ENCODE measurements around the gene UFC1. TPM values are rescaled to one million over a fixed set of nuclear protein-coding genes. Genes with fewer than 3 reads are reported as not detected.

The UFC1 gene
- total and polyA plus RNA-seq, 2 donors (not counting 3 experiments of a cell fraction or from before 2014, with no cell fraction given) = 102 to 149 TPM

DNA sequence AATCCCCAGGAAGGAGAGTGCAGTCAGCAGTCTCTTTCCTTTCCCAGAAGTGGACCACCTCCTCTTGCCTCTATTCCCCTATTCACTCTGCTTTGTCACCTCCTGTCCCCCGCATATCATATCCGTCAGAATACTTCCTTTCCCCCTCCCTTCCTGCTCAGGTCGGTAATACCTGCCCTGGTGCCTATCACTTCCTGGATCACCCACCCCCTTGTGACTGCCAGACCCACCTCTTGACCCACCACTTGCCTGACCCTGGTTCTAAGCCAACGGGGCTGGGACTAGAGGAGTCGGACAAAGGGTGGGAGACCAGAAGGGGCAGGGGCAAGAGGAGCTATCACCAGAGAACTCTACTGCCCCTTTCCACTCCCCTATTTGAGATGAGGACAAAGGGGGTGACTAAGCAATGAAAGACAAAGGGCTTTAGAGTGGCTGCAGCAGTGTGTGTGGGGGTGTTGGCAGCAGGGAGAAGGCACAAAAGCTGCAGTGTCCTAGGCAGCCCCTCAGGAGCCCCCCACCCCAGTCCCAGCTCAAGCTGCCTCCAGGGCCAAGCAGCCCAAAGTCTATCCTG is 46.7 kb downstream of the UFC1 start:
- no TSS peak for BruUV-seq (replicated peaks)
- Histone ChIP-seq H3K36me3 (ENCODE audit: control insufficient read depth in 2 of 2, extremely low read depth in 1 of 2, insufficient read depth in 2 of 2, low read length in 2 of 2) (no peaks in the 10 kb centered on the region), H3K9me3 (replicated peaks; ENCODE audit: control insufficient read depth, insufficient read depth, low read length) (no peaks in the 10 kb centered on the region), H3K4me3 (replicated peaks in 1 of 3; ENCODE audit: insufficient read depth in 1 of 3, low read depth in 1 of 3, low read length in 3 of 3) (no peak overlapping the region), H3K4me1 (ENCODE audit: control insufficient read depth, extremely low read depth, insufficient read depth, low read length) (peaks cover 60% of the 10 kb centered on the region), H3K27ac (ENCODE audit: insufficient read depth, low read depth, low read length) (peak overlapping the region; percentile 98), H4K20me1 (replicated peaks; ENCODE audit: control insufficient read depth, extremely low read depth, insufficient read depth, low read length) (no peaks in the 10 kb centered on the region), H3K9me1 (replicated peaks; ENCODE audit: control insufficient read depth, extremely low read depth, insufficient read depth, low read length) (no peaks in the 10 kb centered on the region), H3K27me3 (ENCODE audit: control insufficient read depth in 2 of 2, insufficient read depth in 2 of 2, low read length in 2 of 2) (no peaks in the 10 kb centered on the region), H2AFZ (ENCODE audit: low read depth, low read length) (no peak overlapping the region), H3K9ac (replicated peaks; ENCODE audit: extremely low read depth, insufficient read depth, low read length) (peak overlapping the region; percentile 75), H3K79me2 (ENCODE audit: control insufficient read depth, insufficient read depth, low read length) (peaks cover 58% of the 10 kb centered on the region), H3K4me2 (ENCODE audit: insufficient read depth, low read length) (peak overlapping the region; percentile 47)
- CTCF ChIA-PET = interaction anchor here (2.9 to 3.2 kb wide), 2 partner anchors 9 to 34 kb away, joined by 10 to 18 read pairs; partner anchors contain the start of gene PPOX
- POLR2A ChIA-PET = interaction anchor here (0.9 kb wide), 1 partner anchor 25 kb away, joined by 4 read pairs; no protein-coding TSS in a partner anchor
- DNase-seq (ENCODE audit: low read depth, low spot score) = peak; percentile 59
- dilution Hi-C loops (cut with MboI; ENCODE audit: extremely low pct_ligation_motif_present, low sequenced_read_pairs) = no loop called here
- no peak for TF ChIP-seq POLR2A (IDR thresholded peaks at IDR 0.05; ENCODE audit: low read depth, low read length)
- TF ChIP-seq GATA2 (IDR thresholded peaks at IDR 0.05; ENCODE audit: insufficient read depth, insufficient read length, low read depth, low read length) = peak; percentile 80
- intact Hi-C loops (cut with micrococcal nuclease) = loop anchor here (1.0 kb wide), 1 partner anchor 15 kb away; no protein-coding TSS in a partner anchor
- FAIRE-seq = no peak

DNA sequence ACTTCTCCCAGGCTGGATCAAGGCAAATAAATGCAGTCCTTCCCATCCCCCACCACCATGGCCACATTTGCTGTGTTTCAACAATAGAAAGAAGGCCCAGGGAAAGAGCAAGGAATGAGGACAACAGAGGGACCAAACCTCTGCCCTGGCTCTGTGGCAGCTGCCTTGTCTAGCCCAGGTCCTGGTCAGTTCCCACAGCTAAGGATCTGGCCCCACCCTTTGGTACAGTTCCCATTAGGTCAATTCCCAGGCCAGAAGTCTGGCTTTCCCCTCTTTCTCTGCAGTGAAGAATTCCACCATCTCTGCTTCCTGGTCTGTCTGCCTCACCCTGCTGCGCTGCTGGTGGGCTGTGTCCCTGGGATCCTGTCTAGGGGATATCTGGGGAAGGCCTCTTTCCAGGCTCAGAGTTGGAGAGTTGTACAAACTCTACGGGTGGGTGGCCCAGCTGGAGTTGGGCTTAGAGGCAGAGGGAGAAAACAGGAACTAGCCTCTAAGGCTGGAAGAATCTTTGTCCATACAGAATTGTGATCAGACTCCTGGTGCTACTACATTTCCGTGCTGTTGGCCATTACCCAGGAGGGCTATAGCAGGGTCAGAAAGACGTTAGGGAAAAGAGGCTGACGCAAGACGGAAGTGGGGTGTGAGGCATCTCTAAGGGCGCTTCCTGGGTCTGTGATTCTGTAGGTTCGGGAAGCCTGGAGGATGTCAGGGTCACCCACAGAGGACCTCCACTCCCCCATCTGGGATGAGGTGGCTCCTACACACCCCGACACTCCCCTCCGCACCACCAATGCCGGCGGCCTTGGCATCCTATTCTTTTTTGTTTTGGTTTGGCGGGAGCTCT is 47.4 kb downstream of the UFC1 start:
- peak overlapping the region; percentile 75 for H3K9ac ChIP-seq (replicated peaks; ENCODE audit: extremely low read depth, insufficient read depth, low read length)
- intact Hi-C loops (cut with micrococcal nuclease) (loop anchor here (1.0 kb wide), 2 partner anchors 16 to 35 kb away; partner anchors contain the start of gene PPOX), dilution Hi-C loops (cut with MboI; ENCODE audit: extremely low pct_ligation_motif_present, low sequenced_read_pairs) (no loop called here)
- FAIRE-seq = no peak
- H3K36me3 ChIP-seq (ENCODE audit: control insufficient read depth in 2 of 2, extremely low read depth in 1 of 2, insufficient read depth in 2 of 2, low read length in 2 of 2) = no peaks in the 10 kb centered on the region
- no peaks in the 10 kb centered on the region for H3K27me3 ChIP-seq (ENCODE audit: control insufficient read depth in 2 of 2, insufficient read depth in 2 of 2, low read length in 2 of 2)
- no peak for TF ChIP-seq POLR2A (IDR thresholded peaks at IDR 0.05; ENCODE audit: low read depth, low read length)
- TF ChIP-seq, protein P1, sequence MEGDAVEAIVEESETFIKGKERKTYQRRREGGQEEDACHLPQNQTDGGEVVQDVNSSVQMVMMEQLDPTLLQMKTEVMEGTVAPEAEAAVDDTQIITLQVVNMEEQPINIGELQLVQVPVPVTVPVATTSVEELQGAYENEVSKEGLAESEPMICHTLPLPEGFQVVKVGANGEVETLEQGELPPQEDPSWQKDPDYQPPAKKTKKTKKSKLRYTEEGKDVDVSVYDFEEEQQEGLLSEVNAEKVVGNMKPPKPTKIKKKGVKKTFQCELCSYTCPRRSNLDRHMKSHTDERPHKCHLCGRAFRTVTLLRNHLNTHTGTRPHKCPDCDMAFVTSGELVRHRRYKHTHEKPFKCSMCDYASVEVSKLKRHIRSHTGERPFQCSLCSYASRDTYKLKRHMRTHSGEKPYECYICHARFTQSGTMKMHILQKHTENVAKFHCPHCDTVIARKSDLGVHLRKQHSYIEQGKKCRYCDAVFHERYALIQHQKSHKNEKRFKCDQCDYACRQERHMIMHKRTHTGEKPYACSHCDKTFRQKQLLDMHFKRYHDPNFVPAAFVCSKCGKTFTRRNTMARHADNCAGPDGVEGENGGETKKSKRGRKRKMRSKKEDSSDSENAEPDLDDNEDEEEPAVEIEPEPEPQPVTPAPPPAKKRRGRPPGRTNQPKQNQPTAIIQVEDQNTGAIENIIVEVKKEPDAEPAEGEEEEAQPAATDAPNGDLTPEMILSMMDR (IDR thresholded peaks at IDR 0.05; ENCODE audit: extremely low read depth in 1 of 2, insufficient read depth in 1 of 2, low read depth in 1 of 2, low read length in 2 of 2) = no peak
- TF ChIP-seq, protein P2, sequence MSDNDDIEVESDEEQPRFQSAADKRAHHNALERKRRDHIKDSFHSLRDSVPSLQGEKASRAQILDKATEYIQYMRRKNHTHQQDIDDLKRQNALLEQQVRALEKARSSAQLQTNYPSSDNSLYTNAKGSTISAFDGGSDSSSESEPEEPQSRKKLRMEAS (IDR thresholded peaks at IDR 0.05; ENCODE audit: insufficient read depth, insufficient read length) = no peak
- TF ChIP-seq JUN (IDR thresholded peaks at IDR 0.05; ENCODE audit: borderline replicate concordance, insufficient read depth, insufficient read length, low read depth) = peak; percentile 57
- TF ChIP-seq MYC (IDR thresholded peaks at IDR 0.05; ENCODE audit: low read depth, low read length) = no peak
- TF ChIP-seq FOS (IDR thresholded peaks at IDR 0.05; ENCODE audit: borderline replicate concordance, insufficient read depth, low read length) = peak; percentile 84
- TF ChIP-seq EZH2 (IDR thresholded peaks at IDR 0.05; ENCODE audit: borderline replicate concordance, low read depth, low read length, severe bottlenecking) = no peak
- peak; percentile 47 for TF ChIP-seq GATA2 (IDR thresholded peaks at IDR 0.05; ENCODE audit: insufficient read depth, insufficient read length, low read depth, low read length)
- peak; percentile 83 for TF ChIP-seq POLR2AphosphoS5 (IDR thresholded peaks at IDR 0.05; ENCODE audit: insufficient read depth, low read depth, low read length)
- POLR2A ChIA-PET = interaction anchor here (0.8 to 1.7 kb wide), 6 partner anchors 12 to 112 kb away, joined by 3 to 15 read pairs (median 4); partner anchors contain the start of genes B4GALT3, PPOX and TOMM40L
- peak overlapping the region; percentile 98 for H3K27ac ChIP-seq (ENCODE audit: insufficient read depth, low read depth, low read length)
- peak overlapping the region in 1 of 3 experiments; percentile 7 for H3K4me3 ChIP-seq (replicated peaks in 1 of 3; ENCODE audit: insufficient read depth in 1 of 3, low read depth in 1 of 3, low read length in 3 of 3)
- H2AFZ ChIP-seq (ENCODE audit: low read depth, low read length) = no peak overlapping the region
- peaks cover 55% of the 10 kb centered on the region for H3K79me2 ChIP-seq (ENCODE audit: control insufficient read depth, insufficient read depth, low read length)
- DNase-seq (ENCODE audit: low read depth, low spot score) = peak; percentile 87
- CTCF ChIA-PET = interaction anchor here (0.9 to 5.1 kb wide), 13 partner anchors 7 to 181 kb away, joined by 3 to 28 read pairs (median 5); partner anchors contain the start of genes B4GALT3, PPOX and TOMM40L
- BruUV-seq (replicated peaks) = no TSS peak
- peaks cover 60% of the 10 kb centered on the region for H3K4me1 ChIP-seq (ENCODE audit: control insufficient read depth, extremely low read depth, insufficient read depth, low read length)
- H3K4me2 ChIP-seq (ENCODE audit: insufficient read depth, low read length) = peak overlapping the region; percentile 47
- no peaks in the 10 kb centered on the region for H3K9me1 ChIP-seq (replicated peaks; ENCODE audit: control insufficient read depth, extremely low read depth, insufficient read depth, low read length)
- H4K20me1 ChIP-seq (replicated peaks; ENCODE audit: control insufficient read depth, extremely low read depth, insufficient read depth, low read length) = no peaks in the 10 kb centered on the region
- H3K9me3 ChIP-seq (replicated peaks; ENCODE audit: control insufficient read depth, insufficient read depth, low read length) = no peaks in the 10 kb centered on the region

Measured in endothelial cell of umbilical vein (primary cell).